GM19043 (cell line): Measurements from ENCODE around the gene ONECUT3.
"Not testable (repeated sequence)": the region's sequence is repeated elsewhere in the genome, so short reads cannot be mapped to it uniquely, and the experiment has no call there.

Experiments
- ATAC-seq: cut with Tn5 transposase; IDR thresholded peaks from one replicate; pipeline ENCODE4 v1.9.1; 2021; ENCODE audit warnings: low read depth; ENCODE audit not compliant: unreplicated experiment

Gene ONECUT3

GRCh38 chr19:1754636-1755466 lies 1.5 kb downstream of the ONECUT3 start:
- no peak for ATAC-seq

GRCh38 chr19:1755467-1756171 lies 2.3 kb downstream of the ONECUT3 start:
- ATAC-seq = no peak

DNA sequence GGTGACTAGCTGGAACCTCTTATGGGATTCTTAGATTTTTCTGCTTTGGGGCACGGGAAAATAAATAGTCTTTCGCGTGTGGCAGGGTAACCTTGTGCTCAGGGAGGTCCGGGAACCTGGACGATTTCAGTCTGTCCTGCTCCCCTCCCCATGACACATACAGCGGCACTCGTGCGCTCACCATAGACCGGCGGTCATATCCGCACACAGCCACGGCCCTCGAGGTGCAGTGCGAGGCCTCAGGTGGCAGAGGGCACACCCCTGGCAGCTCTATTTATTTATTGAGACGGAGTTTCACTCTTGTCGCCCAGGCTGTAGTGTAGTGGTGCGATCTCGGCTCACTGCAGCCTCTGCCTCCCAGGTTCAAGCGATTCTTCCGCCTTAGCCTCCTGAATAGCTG lies 3.0 kb downstream of the ONECUT3 start:
- ATAC-seq = no peak

DNA sequence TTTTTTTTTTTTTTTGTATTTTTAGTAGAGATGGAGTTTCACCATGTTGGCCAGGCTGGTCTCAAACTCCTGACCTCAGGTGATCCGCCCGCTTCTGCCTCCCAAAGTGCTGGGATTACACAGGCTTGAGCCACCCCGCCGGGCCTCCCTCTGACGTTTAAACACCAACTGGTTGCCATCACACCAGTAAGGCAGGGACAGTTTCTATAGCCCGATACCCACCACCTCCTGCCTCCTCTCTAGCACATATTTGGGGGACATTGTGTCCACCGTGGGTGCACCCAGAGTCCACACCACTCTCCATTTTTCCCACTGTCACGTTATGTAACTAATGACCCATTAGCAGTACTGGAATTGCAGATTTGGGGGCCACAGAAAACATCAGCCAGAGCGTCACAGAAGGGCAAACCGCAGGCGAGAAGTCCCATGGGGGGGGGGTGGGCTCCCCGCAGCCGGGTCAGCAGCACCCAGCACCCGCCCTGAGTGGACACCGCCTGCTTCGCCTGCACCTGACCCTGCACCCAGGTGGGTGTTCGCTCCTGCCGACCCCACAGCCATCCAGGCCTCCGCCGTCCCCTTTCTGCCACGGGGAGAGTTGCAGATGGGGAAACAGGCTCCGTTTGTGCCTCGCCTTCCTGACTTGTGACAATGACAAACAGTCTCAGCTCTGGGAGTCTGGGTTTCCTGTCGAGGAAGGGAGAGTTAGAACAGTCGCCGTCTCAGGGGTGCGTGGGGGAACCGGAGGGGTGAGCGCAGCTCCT lies 3.6 kb downstream of the ONECUT3 start:
- ATAC-seq = no peak

GRCh38 chr19:1757468-1758230 lies 4.3 kb downstream of the ONECUT3 start:
- no peak for ATAC-seq

GRCh38 chr19:1758231-1758577 lies 4.9 kb downstream of the ONECUT3 start:
- ATAC-seq = no peak

GRCh38 chr19:1758959-1759903 lies 5.9 kb downstream of the ONECUT3 start:
- no peak for ATAC-seq

DNA sequence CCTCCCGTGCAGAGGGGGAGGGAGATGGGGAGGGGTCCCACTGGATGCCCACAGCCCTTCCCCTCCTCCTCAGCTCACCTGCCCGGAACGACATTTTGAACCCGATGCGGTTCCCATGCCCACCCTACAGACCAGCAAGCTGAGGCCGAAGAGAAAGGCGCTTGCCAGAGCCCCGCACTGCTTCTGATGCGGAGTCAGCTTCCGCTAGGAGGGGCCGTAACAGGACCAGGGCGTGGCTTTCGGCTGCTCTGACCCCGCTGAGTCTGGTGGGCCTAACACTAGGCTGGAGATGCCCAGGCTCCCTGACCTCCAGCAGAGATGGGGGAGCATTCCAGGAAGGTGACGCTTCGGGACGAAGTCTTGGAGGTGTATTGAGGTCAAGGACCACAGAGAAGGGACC lies 6.7 kb downstream of the ONECUT3 start:
- ATAC-seq = no peak

DNA sequence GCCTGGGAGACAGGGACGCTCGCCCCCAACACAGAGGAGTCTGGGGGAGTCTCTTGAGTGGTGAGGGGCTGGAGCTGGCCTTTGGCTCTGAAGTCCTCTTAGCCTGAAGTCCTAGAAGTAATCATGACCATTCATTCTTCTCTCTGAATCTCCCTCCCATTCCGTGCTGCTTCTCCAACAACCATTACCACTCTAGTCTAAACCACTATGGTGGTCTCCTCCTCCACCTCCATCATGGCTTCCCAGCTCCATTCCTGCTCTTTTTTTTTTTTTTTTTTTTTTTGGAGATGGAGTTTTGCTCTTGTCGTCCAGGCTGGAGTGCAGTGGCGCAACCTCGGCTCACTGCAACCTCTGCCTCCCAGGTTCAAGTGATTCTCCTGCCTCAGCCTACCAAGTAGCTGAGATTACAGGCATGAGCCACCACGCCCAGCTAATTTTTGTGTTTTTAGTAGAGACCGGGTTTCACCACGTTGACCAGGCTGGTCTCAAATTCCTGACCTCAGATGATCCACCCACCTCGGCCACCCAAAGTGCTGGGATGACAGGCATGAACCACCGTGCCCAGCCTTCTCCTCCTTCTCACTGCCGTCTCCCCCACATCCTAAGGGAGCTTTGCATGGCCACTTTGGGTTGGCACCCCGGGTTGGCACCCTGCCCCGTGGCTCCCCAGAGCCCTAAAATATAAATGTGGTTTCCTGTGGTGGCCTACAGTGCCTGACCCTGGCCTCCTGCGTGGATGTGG lies 7.7 kb downstream of the ONECUT3 start:
- ATAC-seq = not testable (repeated sequence)

- no peak for ATAC-seq
Observed at GRCh38 chr19:1761528-1762242, 8.4 kb downstream of the ONECUT3 start.

DNA sequence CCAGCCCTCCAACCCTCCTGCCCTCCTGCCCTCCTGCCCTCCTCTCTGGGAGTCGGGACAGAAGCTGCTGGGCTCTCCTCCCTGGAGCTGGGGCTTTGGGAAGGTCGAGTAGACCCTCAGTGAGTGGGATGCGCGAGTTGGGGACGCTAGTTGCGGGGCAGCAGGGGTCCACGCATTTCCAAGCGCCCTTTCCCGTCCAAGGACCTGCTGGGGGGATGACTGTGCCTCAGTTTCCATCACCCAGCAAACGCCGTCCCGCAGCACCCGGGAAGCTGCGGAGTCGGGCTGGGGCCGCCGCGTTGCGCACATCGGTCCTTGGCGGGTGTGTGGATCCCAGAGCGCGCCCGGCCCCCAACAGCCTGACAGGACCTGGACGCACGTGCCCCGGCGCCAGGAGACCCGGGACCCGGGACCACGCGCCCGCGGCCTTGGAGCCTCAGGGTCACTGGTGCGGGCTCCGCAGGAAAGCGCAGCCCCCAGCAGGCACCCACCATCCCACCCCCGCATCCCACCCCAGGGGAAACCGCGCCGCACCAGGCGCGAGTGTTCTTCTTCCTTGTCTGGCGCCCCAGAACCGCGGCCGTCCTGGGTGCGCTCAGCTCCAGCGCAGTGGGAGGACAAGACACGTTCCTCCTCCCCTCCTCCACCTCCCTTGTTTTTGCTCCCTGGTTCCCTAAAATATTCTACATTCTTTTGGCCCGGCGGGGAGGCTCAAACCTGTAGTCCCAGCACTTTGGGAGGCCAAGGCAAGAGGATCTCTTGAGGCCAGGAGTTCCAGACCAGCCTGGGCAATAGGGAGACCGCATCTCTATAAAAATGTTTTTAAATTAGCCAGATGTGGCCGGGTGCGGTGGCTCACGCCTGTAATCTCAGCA lies 9.2 kb downstream of the ONECUT3 start:
- no peak for ATAC-seq

DNA sequence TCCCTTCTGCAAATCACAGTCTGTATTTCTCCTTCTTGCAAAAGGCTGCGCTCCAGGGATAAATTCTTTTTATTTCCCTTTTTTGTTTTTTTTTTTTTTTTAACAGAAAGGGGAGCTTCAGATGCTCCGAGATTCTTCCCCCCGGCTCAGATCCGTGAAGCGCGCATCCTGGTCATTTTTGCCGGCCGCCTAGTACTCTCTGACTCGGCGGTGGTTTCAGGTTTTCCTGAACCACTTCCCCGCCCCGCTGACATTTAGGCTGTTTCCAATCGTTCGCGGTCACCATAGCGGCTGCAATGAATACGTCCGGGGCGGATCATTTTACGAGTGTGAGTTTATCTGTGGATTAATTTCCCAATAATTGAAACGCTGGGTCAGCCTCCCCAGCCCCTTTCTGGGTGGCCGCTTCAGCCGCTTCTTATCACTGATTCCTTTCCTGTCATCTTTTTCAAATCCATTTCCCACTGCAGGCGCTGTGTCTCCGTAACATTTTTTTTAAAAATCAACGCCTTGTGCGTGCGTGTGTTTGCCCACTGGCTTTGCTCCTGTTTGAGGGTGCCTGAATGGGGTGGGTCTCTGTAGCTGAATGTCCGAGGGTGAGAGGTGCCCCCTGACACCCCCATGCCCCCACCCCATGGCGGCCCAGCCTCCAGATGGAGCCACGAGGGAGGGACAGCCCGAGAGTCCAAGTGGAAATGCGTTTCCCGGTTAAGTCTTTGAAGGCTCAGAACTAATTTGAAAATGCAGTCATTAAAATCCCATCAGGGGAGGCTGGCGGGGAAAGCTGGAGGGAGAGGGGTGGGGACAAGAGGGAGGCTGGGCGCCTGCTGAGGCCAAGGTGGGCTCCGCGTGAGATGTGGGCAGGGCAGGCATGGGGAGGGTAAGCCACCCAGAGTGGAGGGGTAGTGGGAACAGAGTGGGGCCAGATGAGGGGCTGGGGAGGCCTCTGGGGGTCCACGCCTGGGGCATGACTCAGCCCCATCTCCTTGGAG lies 10.6 kb downstream of the ONECUT3 start:
- no peak for ATAC-seq

GRCh38 chr19:1764729-1765128 lies 11.4 kb downstream of the ONECUT3 start:
- no peak for ATAC-seq

GRCh38 chr19:1765232-1765903 lies 12.1 kb downstream of the ONECUT3 start:
- ATAC-seq = no peak

- no peak for ATAC-seq
Observed at GRCh38 chr19:1765904-1766799, 12.8 kb downstream of the ONECUT3 start.
